Memory B cell (primary cell): Measurements from ENCODE around the gene MBNL1.

Source experiments
- ATAC-seq: fragments of 150-1000 bp; cut with Tn5 transposase; 2 replicates; pipeline ENCODE4 v1.10.0; 2021; ENCODE audit warnings: low read depth, mild to moderate bottlenecking, moderate library complexity
- DNase-seq, 2 donors: peaks; one replicate each; pipeline ENCODE4 v3.0.0; 2022; ENCODE audit warnings: low spot score in 2 of 2
- H3K27ac Mint-ChIP-seq: one replicate; pipeline ENCODE4 v1.8.0; 2022; ENCODE audit warnings: mild to moderate bottlenecking, moderate library complexity, mixed read lengths
- H3K27me3 Mint-ChIP-seq: one replicate; pipeline ENCODE4 v1.8.0; 2022; ENCODE audit warnings: mixed read lengths
- H3K36me3 Mint-ChIP-seq: one replicate; pipeline ENCODE4 v1.8.0; 2022; ENCODE audit warnings: mild to moderate bottlenecking, mixed read lengths
- H3K4me1 Mint-ChIP-seq: one replicate; pipeline ENCODE4 v1.8.0; 2022; ENCODE audit warnings: mixed read lengths
- H3K4me3 Mint-ChIP-seq: one replicate; pipeline ENCODE4 v1.8.0; 2022; ENCODE audit warnings: mild to moderate bottlenecking, moderate library complexity, mixed read lengths
- H3K9me3 Mint-ChIP-seq: one replicate; pipeline ENCODE4 v1.8.0; 2022; ENCODE audit warnings: mixed read lengths

Gene MBNL1

DNA sequence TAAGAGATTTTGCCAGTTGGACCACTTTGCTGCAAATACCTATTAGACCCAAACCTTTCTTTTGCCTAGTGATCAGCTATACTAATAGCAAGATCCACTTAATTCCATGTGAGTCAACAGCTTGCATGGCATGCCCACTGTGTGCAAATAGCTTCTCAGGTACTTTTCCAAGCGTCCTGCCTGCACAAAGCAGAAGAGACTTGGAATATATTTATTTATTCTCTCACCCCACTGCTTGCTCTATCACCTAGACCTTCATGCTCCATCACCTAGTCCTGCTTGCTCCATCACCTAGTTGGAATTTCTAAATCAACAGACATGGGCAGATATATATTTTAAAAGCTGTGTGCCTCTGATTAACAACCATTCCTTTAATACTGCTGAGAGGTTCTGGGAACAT is 47.6 kb downstream of the MBNL1 start:
- Mint-ChIP-seq H3K9me3 (no peaks in the 10 kb centered on the region), H3K36me3 (peaks cover 18% of the 10 kb centered on the region), H3K4me1 (peaks cover 43% of the 10 kb centered on the region), H3K27me3 (no peaks in the 10 kb centered on the region), H3K4me3 (no peak overlapping the region), H3K27ac (peak overlapping the region; percentile 75)
- ATAC-seq = no peak
- no peak for DNase-seq

DNA sequence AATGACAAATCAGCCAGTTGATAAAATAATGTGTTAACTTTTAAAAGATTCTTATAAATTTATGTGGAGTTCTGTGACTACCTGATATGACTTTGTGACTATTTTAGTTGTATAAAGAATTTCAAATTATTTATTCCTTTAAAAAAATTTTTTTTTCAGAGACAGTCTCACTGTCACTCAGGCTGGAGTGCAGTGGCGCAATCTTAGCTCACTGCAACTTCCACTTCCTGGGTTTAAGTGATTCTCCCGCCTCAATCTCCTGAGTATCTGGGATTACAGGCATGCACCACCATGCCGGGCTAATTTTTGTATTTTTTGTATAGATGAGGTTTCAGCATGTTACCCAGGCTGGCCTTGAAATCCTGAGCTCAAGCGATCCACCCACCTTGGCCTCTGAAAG is 48.5 kb downstream of the MBNL1 start:
- peaks cover 16% of the 10 kb centered on the region for H3K36me3 Mint-ChIP-seq
- no peak overlapping the region for H3K27ac Mint-ChIP-seq
- H3K27me3 Mint-ChIP-seq = no peaks in the 10 kb centered on the region
- H3K4me1 Mint-ChIP-seq = peaks cover 50% of the 10 kb centered on the region
- H3K9me3 Mint-ChIP-seq = no peaks in the 10 kb centered on the region
- no peak for DNase-seq
- ATAC-seq = no peak
- H3K4me3 Mint-ChIP-seq = no peak overlapping the region

DNA sequence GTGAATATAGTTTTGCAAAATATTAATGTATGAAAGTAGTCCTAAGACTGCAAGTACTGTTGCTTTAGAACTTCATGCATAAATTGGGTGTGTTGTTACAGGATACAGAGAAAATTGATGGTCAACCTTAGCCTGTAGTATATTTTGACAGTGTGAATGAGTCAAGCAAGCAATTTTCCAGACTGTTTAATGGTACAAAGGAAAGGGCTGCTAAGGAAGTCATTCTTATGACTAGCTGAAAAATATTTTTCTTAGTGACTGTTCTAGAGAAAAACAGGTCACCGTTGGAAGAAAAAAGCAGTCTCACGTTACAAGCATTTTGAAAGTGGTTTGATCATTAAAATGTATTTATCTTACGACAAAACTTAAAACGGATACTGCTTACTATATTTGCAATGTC is 49.2 kb downstream of the MBNL1 start:
- H3K4me1 Mint-ChIP-seq = peaks cover 52% of the 10 kb centered on the region
- H3K27me3 Mint-ChIP-seq = no peaks in the 10 kb centered on the region
- peaks cover 16% of the 10 kb centered on the region for H3K36me3 Mint-ChIP-seq
- no peaks in the 10 kb centered on the region for H3K9me3 Mint-ChIP-seq
- H3K27ac Mint-ChIP-seq = peak overlapping the region; percentile 28
- DNase-seq (no peak), ATAC-seq (no peak)
- no peak overlapping the region for H3K4me3 Mint-ChIP-seq

DNA sequence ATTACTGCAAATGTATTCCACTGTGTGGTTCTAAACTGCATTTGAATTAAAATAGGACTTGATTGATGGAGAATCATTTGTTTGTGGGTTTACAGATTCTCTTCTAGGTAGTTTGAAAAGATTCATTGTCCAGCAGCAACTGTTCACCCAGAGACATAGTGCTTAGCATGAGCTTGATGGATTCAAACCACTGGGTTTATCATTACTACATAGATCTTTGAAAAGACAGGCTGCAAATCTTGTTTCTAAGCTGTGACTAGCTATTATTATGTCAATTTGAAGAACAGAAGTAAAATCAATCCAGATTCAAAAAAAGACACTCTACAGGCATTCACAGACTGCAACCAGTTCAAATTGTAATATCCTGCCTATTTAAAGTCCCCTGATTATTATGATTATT is 49.8 kb downstream of the MBNL1 start:
- H3K27ac Mint-ChIP-seq = peak overlapping the region; percentile 37
- H3K4me3 Mint-ChIP-seq = no peak overlapping the region
- peaks cover 54% of the 10 kb centered on the region for H3K4me1 Mint-ChIP-seq
- no peaks in the 10 kb centered on the region for H3K27me3 Mint-ChIP-seq
- peaks cover 16% of the 10 kb centered on the region for H3K36me3 Mint-ChIP-seq
- DNase-seq (no peak), ATAC-seq (no peak)
- H3K9me3 Mint-ChIP-seq = no peaks in the 10 kb centered on the region

DNA sequence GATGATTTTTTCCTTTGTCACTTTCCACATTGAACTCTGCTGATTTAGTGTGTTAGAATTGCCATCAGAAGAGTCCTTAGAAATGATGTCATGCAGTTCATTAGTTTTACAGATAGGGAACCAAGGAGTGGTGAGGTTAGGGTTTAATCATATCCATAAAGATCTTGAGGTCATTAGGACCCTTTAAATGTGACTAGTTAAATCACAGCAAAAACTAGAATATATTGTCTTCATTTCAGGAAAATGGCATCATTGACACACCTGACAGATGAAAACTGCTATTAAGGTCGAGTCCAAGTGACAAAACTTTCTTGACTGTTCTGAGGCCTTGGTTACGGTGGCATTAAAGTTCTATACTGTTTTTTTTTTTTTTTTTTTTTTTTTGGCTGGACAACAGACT is 50.5 kb downstream of the MBNL1 start:
- H3K4me1 Mint-ChIP-seq = peaks cover 59% of the 10 kb centered on the region
- H3K36me3 Mint-ChIP-seq = peaks cover 17% of the 10 kb centered on the region
- H3K27me3 Mint-ChIP-seq = no peaks in the 10 kb centered on the region
- DNase-seq (no peak), ATAC-seq (no peak)
- H3K4me3 Mint-ChIP-seq = no peak overlapping the region
- H3K9me3 Mint-ChIP-seq = no peaks in the 10 kb centered on the region
- peak overlapping the region; percentile 37 for H3K27ac Mint-ChIP-seq

DNA sequence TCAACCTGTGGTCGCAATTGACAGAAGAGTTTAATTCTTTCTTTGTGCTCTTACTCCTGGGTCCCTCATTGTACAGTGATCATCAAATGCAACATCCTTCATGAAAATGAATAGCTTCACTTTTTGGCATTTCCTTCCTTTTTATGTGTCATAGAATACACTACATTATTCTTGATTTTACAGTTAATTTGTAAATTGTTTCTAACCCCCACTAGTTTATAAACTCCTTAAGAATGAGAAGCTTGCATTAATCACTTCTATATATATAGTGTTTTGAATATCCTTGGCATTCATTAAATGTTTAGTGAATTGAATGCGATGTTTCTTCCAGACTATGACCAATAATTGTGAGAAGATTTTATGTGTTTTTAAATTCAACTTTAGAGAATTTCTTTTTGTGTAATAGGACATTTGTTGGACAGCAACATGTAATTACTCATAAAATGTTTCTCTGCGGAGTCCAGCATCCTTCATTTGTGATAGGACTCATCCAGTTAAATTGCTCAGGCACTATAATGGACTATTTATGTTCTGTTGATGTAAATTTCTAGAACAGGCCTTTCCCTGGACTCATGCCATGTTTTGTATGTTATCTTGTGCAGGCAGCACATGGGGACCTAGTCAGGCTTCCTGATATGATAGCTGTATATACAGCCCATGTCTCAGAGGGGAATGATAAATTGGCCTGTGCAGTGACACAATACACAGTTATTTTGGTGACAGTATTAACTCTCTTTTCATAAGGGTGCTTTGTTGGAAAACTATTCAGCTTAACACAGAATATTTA is 51.3 kb downstream of the MBNL1 start:
- Mint-ChIP-seq H3K4me3 (no peak overlapping the region), H3K36me3 (peaks cover 17% of the 10 kb centered on the region), H3K27me3 (no peaks in the 10 kb centered on the region), H3K4me1 (peaks cover 56% of the 10 kb centered on the region), H3K9me3 (peaks cover under 1% of the 10 kb centered on the region), H3K27ac (peak overlapping the region; percentile 79)
- no peak for DNase-seq
- ATAC-seq = no peak

DNA sequence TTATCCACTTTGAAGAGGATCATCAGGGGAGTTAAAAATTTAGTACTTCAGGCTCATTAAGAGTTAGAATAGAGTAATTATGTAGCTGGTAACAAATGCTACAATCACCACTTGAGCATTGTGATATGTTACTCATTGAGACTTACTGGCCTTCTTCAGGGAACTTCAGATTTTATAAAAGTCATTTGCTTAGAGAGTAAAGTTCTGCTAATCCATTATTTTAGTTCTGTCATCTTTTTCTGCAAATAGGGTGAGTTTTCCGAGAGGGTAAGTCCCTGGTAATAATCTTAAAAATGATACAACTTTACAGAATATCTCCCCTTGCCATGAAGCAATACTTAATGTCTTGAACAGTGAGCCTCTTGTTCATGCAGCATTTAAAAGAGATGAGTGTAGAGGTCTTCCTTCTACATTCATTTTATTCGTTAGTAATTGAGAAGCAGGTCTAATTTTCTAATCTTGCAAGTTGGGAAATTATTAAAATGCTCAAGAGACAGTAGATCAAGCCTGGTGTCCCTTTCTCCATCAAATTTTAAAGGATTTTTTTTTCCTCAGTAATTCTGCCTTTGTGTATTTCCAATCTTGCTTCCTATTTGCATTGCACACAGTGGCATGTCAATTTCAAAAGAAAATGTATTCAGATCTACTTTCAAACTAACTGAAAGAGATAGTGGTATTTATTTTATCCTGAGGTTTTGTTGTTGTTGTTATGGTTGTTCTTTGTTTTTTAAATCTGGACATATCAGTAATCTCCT is 52.6 kb downstream of the MBNL1 start:
- Mint-ChIP-seq H3K27me3 (no peaks in the 10 kb centered on the region), H3K4me3 (peak overlapping the region; percentile 16), H3K36me3 (peaks cover 17% of the 10 kb centered on the region), H3K9me3 (peaks cover 2% of the 10 kb centered on the region), H3K27ac (peak overlapping the region; percentile 79), H3K4me1 (peaks cover 54% of the 10 kb centered on the region)
- no peak for DNase-seq
- no peak for ATAC-seq

DNA sequence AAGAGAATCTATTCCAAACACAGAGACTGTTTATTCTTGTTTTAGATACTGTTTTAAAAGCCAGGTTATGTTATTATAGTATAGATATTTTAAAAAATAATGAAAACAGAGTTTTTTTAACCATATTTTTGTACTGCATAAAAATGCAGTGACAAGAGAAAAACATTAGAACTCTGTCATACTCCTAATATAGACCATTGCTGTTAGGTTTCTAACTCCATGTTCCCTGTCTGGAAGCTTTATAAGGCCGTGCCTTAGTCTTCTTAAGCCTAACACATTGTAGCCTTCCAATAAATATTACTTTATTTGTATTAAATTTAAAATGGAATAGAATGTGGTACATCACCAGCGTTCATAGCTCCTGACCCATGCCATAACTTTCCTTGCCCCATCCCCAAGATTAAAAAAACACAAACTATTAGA is 53.2 kb downstream of the MBNL1 start:
- no peak for DNase-seq
- Mint-ChIP-seq H3K9me3 (peaks cover 2% of the 10 kb centered on the region), H3K27ac (peak overlapping the region; percentile 79), H3K4me3 (peak overlapping the region; percentile 16), H3K36me3 (peaks cover 14% of the 10 kb centered on the region), H3K4me1 (peaks cover 52% of the 10 kb centered on the region), H3K27me3 (no peaks in the 10 kb centered on the region)
- ATAC-seq = no peak

DNA sequence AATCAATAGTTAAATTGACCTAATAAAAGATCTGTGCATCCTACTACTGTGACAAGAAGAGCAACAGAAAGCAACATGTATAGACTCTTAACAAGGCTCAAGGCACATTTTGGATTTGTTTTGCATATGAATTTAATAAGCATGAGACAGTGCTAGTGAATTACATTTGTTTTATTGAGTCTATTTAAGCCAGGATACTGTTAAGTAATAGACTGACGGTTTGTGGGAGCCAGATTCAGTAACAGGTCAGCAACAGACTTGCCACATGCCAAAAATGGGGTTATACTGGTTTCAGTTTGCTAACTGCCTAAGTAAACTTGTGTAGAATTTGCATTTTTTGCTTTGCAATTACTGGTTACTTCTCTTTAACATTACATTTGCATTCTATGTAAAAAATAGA is 54.0 kb downstream of the MBNL1 start:
- Mint-ChIP-seq H3K9me3 (peaks cover 2% of the 10 kb centered on the region), H3K4me3 (peak overlapping the region; percentile 43), H3K4me1 (peaks cover 53% of the 10 kb centered on the region), H3K27me3 (no peaks in the 10 kb centered on the region), H3K36me3 (peaks cover 15% of the 10 kb centered on the region), H3K27ac (peak overlapping the region; percentile 79)
- no peak for DNase-seq
- ATAC-seq = peak; percentile 66

DNA sequence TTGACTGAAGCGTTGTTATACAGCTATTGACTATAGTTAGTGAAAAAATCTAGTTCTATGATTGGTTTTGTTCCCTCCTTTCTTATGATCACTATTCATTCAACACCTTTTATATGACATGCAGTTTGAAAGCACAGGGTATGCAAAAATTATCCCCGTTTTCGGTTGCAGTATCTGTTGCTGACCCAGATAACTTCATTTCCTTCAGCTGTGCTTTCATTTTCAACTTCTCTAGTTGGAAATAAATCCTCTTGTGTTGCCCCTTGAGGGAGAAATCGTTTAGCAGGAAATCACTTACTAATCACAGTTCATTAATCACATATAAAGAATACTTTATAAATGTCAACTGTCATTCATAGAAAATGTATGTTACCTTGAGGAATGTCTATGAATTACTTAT is 55.1 kb downstream of the MBNL1 start:
- H3K4me1 Mint-ChIP-seq = peaks cover 53% of the 10 kb centered on the region
- peaks cover 17% of the 10 kb centered on the region for H3K36me3 Mint-ChIP-seq
- peak overlapping the region; percentile 30 for H3K4me3 Mint-ChIP-seq
- DNase-seq = no peak
- ATAC-seq = peak; percentile 81
- H3K27ac Mint-ChIP-seq = peak overlapping the region; percentile 26
- peaks cover 2% of the 10 kb centered on the region for H3K9me3 Mint-ChIP-seq
- no peaks in the 10 kb centered on the region for H3K27me3 Mint-ChIP-seq

DNA sequence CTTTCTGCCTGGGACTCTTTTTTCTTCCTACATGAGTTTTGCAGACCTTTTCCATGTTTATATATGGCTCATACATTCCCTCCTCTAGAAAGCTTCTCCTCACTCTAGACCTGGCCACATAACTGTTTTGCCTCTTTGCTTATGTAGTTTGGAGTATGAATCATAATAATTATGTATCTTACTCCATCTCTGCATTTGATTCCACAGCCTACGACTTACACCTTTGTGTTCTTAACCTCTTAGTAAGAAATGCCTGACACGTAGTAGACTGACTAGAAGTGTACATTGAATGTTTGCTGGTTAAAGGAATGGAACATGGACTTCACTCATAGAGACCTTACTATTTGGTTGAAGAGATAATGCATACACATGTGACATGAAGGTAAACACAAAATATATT is 56.4 kb downstream of the MBNL1 start:
- Mint-ChIP-seq H3K4me1 (peaks cover 46% of the 10 kb centered on the region), H3K9me3 (peaks cover 2% of the 10 kb centered on the region), H3K27ac (peak overlapping the region; percentile 43), H3K4me3 (no peak overlapping the region), H3K36me3 (peaks cover 18% of the 10 kb centered on the region), H3K27me3 (no peaks in the 10 kb centered on the region)
- ATAC-seq = no peak
- DNase-seq = no peak

DNA sequence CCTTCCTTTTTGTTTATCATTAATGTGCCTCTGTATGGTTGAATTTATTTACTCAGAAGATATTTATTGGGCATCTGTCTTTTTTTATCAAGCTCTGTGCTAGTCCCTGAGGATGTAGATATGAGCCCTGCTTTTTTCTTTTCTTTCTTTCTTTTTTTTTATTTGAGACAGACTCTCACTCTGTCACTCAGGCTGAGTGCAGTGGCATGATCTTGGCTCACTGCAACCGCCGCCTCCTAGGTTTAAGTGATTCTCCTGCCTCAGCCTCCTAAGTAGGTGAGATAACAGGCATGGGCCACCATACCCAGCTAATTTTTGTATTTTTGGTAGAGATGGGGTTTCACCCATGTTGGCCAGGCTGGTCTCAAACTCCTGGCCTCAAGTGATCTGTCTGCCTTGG is 58.5 kb downstream of the MBNL1 start:
- ATAC-seq = no peak
- Mint-ChIP-seq H3K27me3 (no peaks in the 10 kb centered on the region), H3K36me3 (peaks cover 21% of the 10 kb centered on the region), H3K4me1 (peaks cover 45% of the 10 kb centered on the region), H3K4me3 (peak overlapping the region; percentile 56), H3K27ac (no peak overlapping the region), H3K9me3 (peaks cover 3% of the 10 kb centered on the region)
- no peak for DNase-seq

DNA sequence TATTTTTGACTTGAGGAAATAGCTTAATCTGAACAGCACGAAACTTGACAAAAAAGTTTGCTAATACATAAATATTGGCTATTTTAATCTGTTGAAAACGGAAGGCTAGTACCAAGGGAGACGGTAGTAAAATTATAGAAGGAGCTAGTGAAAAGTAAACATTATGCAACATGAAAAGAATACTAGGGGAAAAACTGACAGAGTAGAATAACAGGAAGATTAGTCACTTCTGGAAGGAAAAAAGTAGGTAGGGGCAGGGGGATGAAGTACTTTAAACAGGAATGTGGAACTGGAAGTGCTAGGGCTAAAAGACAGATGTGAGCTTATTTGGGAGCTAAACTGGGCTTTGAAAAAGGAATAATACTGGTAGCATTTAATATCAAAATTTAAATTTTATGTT is 60.1 kb downstream of the MBNL1 start:
- peak overlapping the region; percentile 8 for H3K27ac Mint-ChIP-seq
- no peaks in the 10 kb centered on the region for H3K27me3 Mint-ChIP-seq
- DNase-seq (no peak), ATAC-seq (no peak)
- no peak overlapping the region for H3K4me3 Mint-ChIP-seq
- H3K9me3 Mint-ChIP-seq = peaks cover 3% of the 10 kb centered on the region
- peaks cover 21% of the 10 kb centered on the region for H3K36me3 Mint-ChIP-seq
- H3K4me1 Mint-ChIP-seq = peaks cover 45% of the 10 kb centered on the region

DNA sequence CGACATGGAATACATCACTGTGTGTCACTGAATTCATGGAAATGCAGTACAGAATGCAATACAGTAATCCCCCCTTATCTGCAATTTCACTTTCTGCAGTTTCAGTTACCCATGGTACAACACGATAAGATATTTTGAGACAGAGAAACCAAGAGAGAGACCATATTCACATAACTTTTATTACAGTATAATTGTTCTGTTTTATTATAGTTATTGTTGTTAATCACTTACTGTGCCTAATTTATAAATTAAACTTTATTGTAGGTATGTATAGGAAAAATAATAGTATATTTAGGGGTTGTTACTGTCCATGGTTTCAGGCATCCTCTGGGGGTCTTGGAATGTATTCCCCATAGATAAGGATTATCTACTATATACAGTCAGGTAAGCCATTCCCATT is 61.8 kb downstream of the MBNL1 start:
- DNase-seq (no peak), ATAC-seq (no peak)
- peaks cover 18% of the 10 kb centered on the region for H3K36me3 Mint-ChIP-seq
- H3K4me3 Mint-ChIP-seq = no peak overlapping the region
- H3K27me3 Mint-ChIP-seq = no peaks in the 10 kb centered on the region
- H3K4me1 Mint-ChIP-seq = peaks cover 47% of the 10 kb centered on the region
- peaks cover 1% of the 10 kb centered on the region for H3K9me3 Mint-ChIP-seq
- peak overlapping the region; percentile 58 for H3K27ac Mint-ChIP-seq
